ENCODE results near the gene RDH8.

Gene RDH8, protein sequence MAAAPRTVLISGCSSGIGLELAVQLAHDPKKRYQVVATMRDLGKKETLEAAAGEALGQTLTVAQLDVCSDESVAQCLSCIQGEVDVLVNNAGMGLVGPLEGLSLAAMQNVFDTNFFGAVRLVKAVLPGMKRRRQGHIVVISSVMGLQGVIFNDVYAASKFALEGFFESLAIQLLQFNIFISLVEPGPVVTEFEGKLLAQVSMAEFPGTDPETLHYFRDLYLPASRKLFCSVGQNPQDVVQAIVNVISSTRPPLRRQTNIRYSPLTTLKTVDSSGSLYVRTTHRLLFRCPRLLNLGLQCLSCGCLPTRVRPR
- 0 reads per million in 3 donors for total RNA-seq

DNA sequence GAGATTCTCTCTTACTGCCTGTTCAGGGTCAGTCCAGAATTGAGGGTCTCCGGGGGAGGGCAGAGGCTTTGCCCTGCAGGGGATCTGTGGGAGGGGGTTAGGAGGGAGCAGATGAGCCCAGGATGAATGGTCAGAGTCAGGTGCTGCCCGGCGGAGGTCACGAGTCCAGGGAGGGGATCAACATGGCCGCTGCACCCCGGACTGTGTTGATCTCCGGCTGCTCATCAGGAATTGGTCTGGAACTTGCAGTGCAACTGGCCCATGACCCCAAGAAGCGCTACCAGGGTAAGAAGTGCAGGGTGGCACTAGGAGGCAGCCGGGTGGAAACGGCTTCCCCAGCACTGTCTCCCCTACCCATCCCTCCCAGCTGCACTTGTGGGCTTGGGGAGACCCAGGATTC, at the start of gene RDH8:
RDH8 (plus strand) TSS at position 168 of the 400 bp plus-strand sequence; CDS start at position 183, 15 bp downstream.
- no peak within 1 kb of the TSS for H3K27ac ChIP-seq (ENCODE audit: insufficient read depth, low read length, poor library complexity, severe bottlenecking)
- H3K4me3 ChIP-seq (ENCODE audit: insufficient read depth, low read depth, low read length, poor library complexity, severe bottlenecking): no peak within 1 kb of the TSS
- no peaks in the 10 kb centered on the region for H3K36me3 ChIP-seq (ENCODE audit: control insufficient read depth, insufficient read depth, low read length)
- H3K27me3 ChIP-seq (replicated peaks; ENCODE audit: control insufficient read depth, insufficient read depth, low read length, poor library complexity, severe bottlenecking): peaks cover 24% of the 10 kb centered on the region
- H3K4me1 ChIP-seq (ENCODE audit: control insufficient read depth, insufficient read depth, low read length, poor library complexity, severe bottlenecking): peaks cover under 1% of the 10 kb centered on the region
- no peaks in the 10 kb centered on the region for H3K9me3 ChIP-seq (ENCODE audit: control insufficient read depth, low read length)
- DNase-seq: no peak

DNA sequence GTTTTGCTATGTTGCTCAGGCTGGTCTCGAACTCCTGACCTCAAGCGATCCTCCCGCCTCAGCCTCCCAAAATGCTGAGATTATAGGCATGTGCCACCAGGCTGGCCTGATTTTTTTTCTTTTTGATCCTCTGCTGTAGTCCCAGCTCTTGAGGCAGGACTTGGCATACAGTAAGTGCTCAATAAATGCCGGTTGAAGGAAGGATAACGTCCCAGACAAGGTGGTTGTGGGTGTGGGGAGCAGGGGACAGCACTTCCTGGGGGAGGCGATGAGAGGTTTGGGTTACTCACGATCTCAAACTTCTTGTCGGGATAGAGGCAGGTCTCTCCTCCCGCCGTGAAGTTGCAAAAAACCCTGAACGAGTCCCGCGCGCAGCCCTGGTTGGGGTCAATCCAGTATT, 47.3 kb upstream of the RDH8 start:
- no peak overlapping the region for H3K27ac ChIP-seq (ENCODE audit: insufficient read depth, low read length, poor library complexity, severe bottlenecking)
- no peak overlapping the region for H3K4me3 ChIP-seq (ENCODE audit: insufficient read depth, low read depth, low read length, poor library complexity, severe bottlenecking)
- no peaks in the 10 kb centered on the region for H3K9me3 ChIP-seq (ENCODE audit: control insufficient read depth, low read length)
- no peaks in the 10 kb centered on the region for H3K4me1 ChIP-seq (ENCODE audit: control insufficient read depth, insufficient read depth, low read length, poor library complexity, severe bottlenecking)
- H3K36me3 ChIP-seq (ENCODE audit: control insufficient read depth, insufficient read depth, low read length): no peaks in the 10 kb centered on the region
- DNase-seq: no peak
- H3K27me3 ChIP-seq (replicated peaks; ENCODE audit: control insufficient read depth, insufficient read depth, low read length, poor library complexity, severe bottlenecking): peaks cover 3% of the 10 kb centered on the region

DNA sequence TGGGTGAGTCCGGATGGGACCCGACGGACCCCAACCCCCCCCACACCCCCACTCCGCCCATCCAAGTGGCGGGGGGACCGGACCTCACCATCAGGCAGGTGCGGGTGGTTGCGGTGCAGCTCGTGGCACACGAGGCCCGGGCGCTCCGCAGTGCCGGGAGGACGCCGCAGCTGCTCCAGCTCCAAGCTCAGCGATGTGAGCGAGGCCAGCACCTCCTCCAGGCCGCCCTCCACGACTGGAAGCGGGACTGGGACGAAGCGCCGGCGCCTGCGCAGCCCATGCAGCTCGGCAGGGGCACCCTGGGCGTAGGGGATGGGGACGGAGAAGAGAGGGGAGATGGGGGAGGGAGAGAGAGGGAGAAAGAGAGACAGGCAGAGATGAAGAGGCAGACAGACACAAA, 46.8 kb upstream of the RDH8 start:
- Histone ChIP-seq H3K36me3 (ENCODE audit: control insufficient read depth, insufficient read depth, low read length) (no peaks in the 10 kb centered on the region), H3K27ac (ENCODE audit: insufficient read depth, low read length, poor library complexity, severe bottlenecking) (no peak overlapping the region), H3K4me3 (ENCODE audit: insufficient read depth, low read depth, low read length, poor library complexity, severe bottlenecking) (no peak overlapping the region), H3K27me3 (replicated peaks; ENCODE audit: control insufficient read depth, insufficient read depth, low read length, poor library complexity, severe bottlenecking) (peaks cover 3% of the 10 kb centered on the region), H3K4me1 (ENCODE audit: control insufficient read depth, insufficient read depth, low read length, poor library complexity, severe bottlenecking) (no peaks in the 10 kb centered on the region), H3K9me3 (ENCODE audit: control insufficient read depth, low read length) (no peaks in the 10 kb centered on the region)
- no peak for DNase-seq

DNA sequence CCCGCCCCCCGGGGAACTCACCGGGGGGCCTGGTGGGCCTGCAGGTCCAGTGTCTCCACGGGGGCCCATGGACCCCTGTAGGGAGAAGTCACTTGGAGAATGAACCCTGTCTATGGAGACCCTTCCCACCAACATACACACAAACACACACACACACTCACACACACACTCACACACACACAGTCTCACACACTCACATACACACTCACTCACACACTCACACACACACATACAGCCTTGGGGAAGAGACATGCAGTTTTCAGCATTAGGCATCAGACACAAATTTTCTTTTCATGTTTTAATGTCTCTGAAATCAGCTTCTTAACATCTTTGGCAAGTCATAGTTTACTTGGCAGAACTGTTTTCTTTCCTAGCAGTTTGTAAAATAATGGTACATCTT, 46.0 kb upstream of the RDH8 start:
- H3K4me1 ChIP-seq (ENCODE audit: control insufficient read depth, insufficient read depth, low read length, poor library complexity, severe bottlenecking): no peaks in the 10 kb centered on the region
- H3K36me3 ChIP-seq (ENCODE audit: control insufficient read depth, insufficient read depth, low read length): no peaks in the 10 kb centered on the region
- peaks cover 3% of the 10 kb centered on the region for H3K27me3 ChIP-seq (replicated peaks; ENCODE audit: control insufficient read depth, insufficient read depth, low read length, poor library complexity, severe bottlenecking)
- no peak overlapping the region for H3K27ac ChIP-seq (ENCODE audit: insufficient read depth, low read length, poor library complexity, severe bottlenecking)
- no peaks in the 10 kb centered on the region for H3K9me3 ChIP-seq (ENCODE audit: control insufficient read depth, low read length)
- DNase-seq: no peak
- no peak overlapping the region for H3K4me3 ChIP-seq (ENCODE audit: insufficient read depth, low read depth, low read length, poor library complexity, severe bottlenecking)

DNA sequence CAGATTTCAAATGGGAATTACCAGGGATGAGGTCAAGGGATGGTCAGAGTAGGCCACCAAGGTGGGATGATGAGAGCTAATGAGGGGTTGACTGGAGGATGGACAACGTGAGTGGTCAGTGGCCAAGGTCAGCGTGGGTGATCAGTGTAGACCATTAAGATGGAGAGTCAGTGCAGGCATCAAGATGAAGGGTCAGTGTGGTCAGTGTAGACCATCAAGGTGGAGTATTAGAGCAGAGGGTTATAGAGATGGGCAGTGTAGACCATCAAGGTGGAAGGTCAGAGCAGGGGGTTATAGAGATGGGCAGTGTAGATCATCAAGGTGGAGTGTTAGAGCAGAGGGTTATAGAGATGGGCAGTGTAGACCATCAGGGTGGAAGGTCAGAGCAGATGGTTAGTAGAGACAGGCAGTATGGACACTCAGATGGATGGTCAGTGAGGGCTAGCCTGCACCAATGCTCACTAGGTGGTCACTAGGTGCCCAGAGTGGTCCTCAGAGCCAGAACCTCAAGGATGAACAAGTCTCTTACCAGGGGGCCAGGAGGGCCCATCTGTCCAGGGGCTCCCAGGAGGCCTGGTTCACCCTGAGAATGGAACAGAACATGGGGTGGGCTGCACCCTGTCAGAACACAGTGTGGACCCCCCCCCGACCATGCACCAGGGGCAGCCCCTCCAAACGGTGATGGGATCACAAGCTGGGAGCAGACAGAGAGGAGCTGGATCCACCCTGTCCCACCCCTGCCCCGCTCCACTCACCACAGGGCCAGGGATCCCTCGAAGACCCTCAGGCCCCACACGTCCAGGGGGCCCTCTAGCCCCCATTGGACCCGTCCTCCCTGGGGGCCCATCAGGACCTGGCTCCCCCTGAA, 44.2 kb upstream of the RDH8 start:
- DNase-seq: no peak
- Histone ChIP-seq H3K27me3 (replicated peaks; ENCODE audit: control insufficient read depth, insufficient read depth, low read length, poor library complexity, severe bottlenecking) (peaks cover 3% of the 10 kb centered on the region), H3K4me1 (ENCODE audit: control insufficient read depth, insufficient read depth, low read length, poor library complexity, severe bottlenecking) (no peaks in the 10 kb centered on the region), H3K4me3 (ENCODE audit: insufficient read depth, low read depth, low read length, poor library complexity, severe bottlenecking) (no peak overlapping the region), H3K36me3 (ENCODE audit: control insufficient read depth, insufficient read depth, low read length) (no peaks in the 10 kb centered on the region), H3K27ac (ENCODE audit: insufficient read depth, low read length, poor library complexity, severe bottlenecking) (no peak overlapping the region), H3K9me3 (ENCODE audit: control insufficient read depth, low read length) (no peaks in the 10 kb centered on the region)

DNA sequence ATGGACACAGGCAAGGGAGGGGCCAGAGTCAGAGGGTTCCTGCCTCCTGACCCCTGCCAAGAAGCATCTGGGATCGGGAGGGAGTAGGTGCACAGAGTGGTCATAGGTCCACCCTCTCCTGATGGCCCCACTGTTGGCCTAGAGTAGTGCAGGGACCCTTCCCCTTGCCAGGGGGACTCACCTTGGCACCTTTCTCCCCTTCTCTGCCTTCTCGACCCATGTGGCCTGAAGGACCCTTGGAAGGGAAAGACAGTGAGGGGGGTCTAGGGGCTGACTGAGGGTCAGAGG, 43.7 kb upstream of the RDH8 start:
- H3K36me3 ChIP-seq (ENCODE audit: control insufficient read depth, insufficient read depth, low read length): no peaks in the 10 kb centered on the region
- no peak overlapping the region for H3K4me3 ChIP-seq (ENCODE audit: insufficient read depth, low read depth, low read length, poor library complexity, severe bottlenecking)
- H3K4me1 ChIP-seq (ENCODE audit: control insufficient read depth, insufficient read depth, low read length, poor library complexity, severe bottlenecking): no peaks in the 10 kb centered on the region

DNA sequence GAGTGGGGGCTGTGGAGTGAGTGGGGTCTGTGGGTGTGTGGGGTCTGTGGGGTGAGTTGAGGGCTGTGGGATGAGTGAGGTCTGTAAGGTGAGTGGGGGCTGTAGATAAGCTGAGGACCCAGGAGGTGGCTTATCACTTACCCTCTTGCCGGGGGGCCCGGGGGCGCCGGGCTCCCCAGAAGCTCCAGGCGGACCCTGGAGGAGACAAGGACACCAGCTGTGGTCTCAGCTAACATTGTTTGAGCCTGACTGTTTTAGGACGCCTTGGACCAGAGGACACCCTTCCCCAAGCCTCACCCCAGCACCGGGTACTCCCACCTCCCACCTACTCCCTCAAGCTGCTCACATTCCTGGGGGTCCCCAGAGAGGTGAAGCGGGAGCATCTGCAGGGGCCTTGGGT, 42.8 kb upstream of the RDH8 start:
- Histone ChIP-seq H3K27me3 (replicated peaks; ENCODE audit: control insufficient read depth, insufficient read depth, low read length, poor library complexity, severe bottlenecking) (peaks cover 3% of the 10 kb centered on the region), H3K36me3 (ENCODE audit: control insufficient read depth, insufficient read depth, low read length) (no peaks in the 10 kb centered on the region), H3K9me3 (ENCODE audit: control insufficient read depth, low read length) (no peaks in the 10 kb centered on the region), H3K4me1 (ENCODE audit: control insufficient read depth, insufficient read depth, low read length, poor library complexity, severe bottlenecking) (no peaks in the 10 kb centered on the region), H3K4me3 (ENCODE audit: insufficient read depth, low read depth, low read length, poor library complexity, severe bottlenecking) (no peak overlapping the region), H3K27ac (ENCODE audit: insufficient read depth, low read length, poor library complexity, severe bottlenecking) (no peak overlapping the region)
- DNase-seq: no peak

More for the DNA sequence above, 43.7 kb upstream of the RDH8 start:
- Histone ChIP-seq H3K9me3 (ENCODE audit: control insufficient read depth, low read length) (no peaks in the 10 kb centered on the region), H3K27ac (ENCODE audit: insufficient read depth, low read length, poor library complexity, severe bottlenecking) (no peak overlapping the region), H3K27me3 (replicated peaks; ENCODE audit: control insufficient read depth, insufficient read depth, low read length, poor library complexity, severe bottlenecking) (peaks cover 3% of the 10 kb centered on the region)
- no peak for DNase-seq

DNA sequence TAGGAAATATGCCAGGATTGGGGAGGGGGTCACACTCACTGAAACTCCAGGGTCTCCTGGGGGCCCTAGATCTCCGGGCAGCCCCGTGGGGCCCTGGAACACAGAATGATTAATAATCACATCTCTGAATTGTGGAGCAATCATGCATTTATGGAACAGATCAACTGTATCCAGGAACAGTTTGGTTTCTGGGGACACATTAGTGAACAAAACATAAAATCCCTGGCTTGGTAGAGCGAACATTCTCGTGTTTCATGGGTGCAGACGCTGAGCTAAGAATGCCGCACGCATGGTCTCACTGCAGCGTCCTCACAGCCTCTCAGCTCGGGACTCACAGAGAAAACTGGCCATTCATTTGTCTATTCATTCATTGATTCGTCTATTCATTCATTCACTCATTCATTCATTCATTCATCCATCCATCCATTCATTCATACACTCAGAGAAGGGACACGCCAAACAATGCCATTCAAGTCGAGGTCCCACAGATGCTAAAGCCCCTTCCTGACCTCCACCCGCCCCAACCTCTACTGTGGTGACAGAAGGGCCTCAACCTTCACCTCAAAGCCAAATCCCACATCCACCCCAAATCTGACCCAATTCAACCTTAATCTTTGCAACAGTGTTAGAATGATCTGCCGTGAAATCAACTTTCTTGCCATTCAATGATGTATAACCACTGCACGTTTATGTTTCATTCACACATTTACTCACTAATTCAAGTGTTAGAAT, 42.0 kb upstream of the RDH8 start:
- Histone ChIP-seq H3K4me3 (ENCODE audit: insufficient read depth, low read depth, low read length, poor library complexity, severe bottlenecking) (no peak overlapping the region), H3K4me1 (ENCODE audit: control insufficient read depth, insufficient read depth, low read length, poor library complexity, severe bottlenecking) (no peaks in the 10 kb centered on the region), H3K9me3 (ENCODE audit: control insufficient read depth, low read length) (no peaks in the 10 kb centered on the region), H3K27me3 (replicated peaks; ENCODE audit: control insufficient read depth, insufficient read depth, low read length, poor library complexity, severe bottlenecking) (peaks cover 3% of the 10 kb centered on the region), H3K36me3 (ENCODE audit: control insufficient read depth, insufficient read depth, low read length) (no peaks in the 10 kb centered on the region), H3K27ac (ENCODE audit: insufficient read depth, low read length, poor library complexity, severe bottlenecking) (no peak overlapping the region)
- no peak for DNase-seq

DNA sequence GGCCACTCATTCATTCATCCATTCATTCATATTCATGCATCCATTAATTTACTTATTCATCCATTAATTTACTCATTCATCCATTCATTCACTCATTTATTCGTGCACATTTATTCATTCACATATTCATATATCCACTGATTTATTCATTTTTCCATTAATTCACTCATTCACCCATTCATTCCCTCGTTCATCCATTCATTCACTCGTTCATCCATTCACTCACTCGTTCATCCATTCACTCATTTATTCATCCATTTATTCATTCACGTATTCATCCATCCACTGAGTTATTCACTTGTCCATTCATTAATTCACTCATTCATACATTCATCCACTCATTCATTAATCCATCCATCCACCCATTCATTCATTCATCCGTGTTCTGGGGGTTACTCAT, 41.2 kb upstream of the RDH8 start:
- no peak overlapping the region for H3K4me3 ChIP-seq (ENCODE audit: insufficient read depth, low read depth, low read length, poor library complexity, severe bottlenecking)
- no peaks in the 10 kb centered on the region for H3K4me1 ChIP-seq (ENCODE audit: control insufficient read depth, insufficient read depth, low read length, poor library complexity, severe bottlenecking)
- no peaks in the 10 kb centered on the region for H3K9me3 ChIP-seq (ENCODE audit: control insufficient read depth, low read length)
- no peak for DNase-seq
- H3K27me3 ChIP-seq (replicated peaks; ENCODE audit: control insufficient read depth, insufficient read depth, low read length, poor library complexity, severe bottlenecking): peaks cover 2% of the 10 kb centered on the region
- H3K27ac ChIP-seq (ENCODE audit: insufficient read depth, low read length, poor library complexity, severe bottlenecking): no peak overlapping the region
- H3K36me3 ChIP-seq (ENCODE audit: control insufficient read depth, insufficient read depth, low read length): no peaks in the 10 kb centered on the region
